Epidermal melanocyte (primary cell): ENCODE measurements around the gene KRT15.

Experiments
- DNase-seq: peaks from one replicate; pipeline ENCODE4 v3.0.0; 2011; ENCODE audit warnings: low spot score; ENCODE audit not compliant: insufficient read length

KRT15 gene

DNA sequence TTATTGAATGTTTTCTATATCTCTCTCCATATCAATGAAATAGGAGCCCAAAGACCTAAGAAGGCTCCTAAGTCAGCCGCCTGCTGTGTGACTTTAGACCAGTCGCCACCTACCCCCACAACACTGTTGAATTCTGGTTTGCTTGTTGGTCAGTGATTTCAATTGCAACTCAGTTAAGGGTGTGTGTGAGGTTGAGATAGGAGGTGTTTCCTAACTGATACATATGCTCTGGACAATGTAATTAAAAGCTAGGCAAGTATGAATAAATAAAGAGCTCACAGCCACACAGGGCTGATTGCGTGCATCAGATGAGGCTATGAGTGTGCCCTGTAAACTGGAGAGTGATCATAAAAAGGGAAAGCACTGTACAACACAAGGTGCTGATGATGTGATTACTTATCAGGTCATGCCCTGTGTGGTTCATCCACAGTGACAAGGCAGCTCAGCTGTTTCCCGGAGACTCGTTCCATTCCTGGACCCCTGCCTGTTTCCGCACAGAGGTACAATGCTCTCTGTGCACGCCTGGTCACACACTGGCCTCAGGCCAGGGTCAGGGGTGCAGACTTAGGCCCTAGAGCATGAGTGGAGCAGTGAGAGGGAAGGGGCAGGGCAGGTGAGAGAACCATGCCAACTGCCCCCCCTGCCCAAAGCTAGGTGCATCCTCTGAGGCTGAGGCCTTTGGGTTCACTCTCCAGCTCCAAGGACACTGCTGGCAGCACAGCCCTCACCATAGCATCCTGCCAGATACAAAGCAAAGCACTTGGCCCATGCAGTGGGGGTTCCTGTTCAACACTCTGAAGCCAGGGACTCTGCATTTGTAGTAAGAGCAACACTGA, 34.5 kb downstream of the KRT15 start:
- no peak for DNase-seq

DNA sequence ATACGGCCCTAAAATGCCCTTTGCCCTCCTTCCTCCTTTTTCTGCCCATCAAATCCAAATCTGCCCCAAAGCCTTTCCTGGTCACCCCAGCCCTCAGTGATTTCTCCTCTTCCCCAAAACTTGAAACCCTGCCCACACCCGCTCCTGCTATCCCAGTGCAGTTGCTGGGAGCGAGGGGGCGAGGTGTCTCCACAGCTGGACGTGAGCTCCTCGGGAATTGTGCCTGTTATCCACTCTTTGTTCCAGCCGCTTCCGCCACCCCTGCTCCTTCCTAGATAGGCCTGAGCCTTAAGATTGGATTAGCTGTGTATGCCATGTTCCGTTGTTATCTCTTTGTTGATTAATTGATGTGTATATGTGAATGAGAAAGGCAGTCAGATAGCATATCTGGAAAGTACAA, 35.2 kb downstream of the KRT15 start:
- DNase-seq: no peak

DNA sequence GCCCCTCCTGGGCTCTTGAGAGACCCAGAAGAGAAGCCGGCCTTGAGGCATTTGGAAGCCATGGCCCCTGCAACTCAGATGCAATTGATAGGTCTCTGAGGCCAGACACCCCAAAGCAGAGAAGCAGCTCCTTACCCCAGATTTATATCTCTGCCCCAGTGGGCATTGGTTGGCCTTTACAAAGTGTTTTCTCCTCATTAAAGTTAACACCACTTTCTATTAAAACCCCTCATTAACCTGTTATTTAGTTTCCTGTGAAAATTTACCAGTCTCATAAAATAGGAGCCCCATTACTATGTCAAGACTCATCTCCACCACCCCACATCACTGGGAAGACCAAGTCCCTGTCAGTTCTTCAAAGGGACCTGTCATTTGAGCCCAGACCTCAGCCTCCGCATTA, 37.7 kb downstream of the KRT15 start, which contains the start of gene KRT35:
Gene KRT35 (minus strand): TSS at position 116 of the 400 bp plus-strand sequence. CDS start 54 bp downstream, at position 62.
- no peak for DNase-seq

DNA sequence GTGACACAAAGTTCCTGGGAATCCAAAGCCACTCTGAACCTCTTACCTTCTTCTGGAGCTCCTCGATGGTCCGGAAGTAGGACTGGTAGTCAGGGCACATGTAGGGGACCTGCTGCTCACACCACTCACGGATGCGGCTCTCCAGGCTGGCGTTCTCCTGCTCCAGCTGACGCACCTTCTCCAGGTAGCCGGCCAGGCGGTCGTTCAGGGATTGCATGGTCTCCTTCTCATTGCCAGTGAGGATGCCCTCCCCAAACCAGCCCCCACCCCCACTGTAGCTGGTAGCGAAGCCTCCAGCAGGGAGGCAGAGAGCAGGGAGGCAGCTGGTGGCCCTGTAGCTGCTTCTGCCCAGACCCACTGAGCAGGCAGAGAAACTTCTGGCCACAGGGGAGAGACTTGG, 38.1 kb downstream of the KRT15 start:
- DNase-seq: no peak

DNA sequence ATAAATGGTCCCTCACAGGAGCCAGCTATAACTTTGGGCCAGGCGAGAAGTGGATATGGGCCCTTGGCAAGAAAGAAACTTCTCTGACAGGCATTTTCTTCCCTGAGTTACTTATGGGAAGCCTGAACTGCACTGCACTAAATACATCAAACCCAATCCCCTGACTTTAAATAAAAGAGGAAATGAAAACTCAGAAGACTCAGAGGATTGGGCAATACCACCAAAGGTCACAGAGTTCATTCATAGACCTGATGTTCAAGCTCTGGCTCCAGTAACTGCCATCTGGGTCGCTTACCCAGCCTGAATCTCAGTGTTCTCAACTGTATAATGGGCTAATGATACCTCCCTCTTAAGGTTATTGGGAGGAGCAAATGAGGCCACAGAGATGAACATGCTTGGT, 38.6 kb downstream of the KRT15 start:
- DNase-seq: no peak

DNA sequence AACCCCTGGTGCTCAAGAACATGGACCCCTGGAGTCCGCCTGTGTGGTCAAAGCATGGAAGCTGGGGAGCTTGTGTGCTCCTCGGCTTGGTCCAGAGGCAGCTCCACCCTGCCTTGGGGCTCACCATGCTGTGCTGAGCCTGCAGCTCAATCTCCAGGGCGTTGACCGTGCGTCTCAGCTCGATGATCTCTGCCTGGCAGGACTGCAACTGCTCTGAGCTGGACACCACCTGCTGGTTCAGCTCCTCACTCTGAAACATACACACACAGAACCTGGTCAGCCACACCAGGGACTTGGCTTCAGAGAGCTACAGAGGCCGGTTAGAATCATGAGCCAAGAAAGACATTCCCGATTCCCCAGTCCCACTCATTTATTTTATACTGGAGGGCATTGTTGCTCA, 40.5 kb downstream of the KRT15 start:
- DNase-seq: no peak

DNA sequence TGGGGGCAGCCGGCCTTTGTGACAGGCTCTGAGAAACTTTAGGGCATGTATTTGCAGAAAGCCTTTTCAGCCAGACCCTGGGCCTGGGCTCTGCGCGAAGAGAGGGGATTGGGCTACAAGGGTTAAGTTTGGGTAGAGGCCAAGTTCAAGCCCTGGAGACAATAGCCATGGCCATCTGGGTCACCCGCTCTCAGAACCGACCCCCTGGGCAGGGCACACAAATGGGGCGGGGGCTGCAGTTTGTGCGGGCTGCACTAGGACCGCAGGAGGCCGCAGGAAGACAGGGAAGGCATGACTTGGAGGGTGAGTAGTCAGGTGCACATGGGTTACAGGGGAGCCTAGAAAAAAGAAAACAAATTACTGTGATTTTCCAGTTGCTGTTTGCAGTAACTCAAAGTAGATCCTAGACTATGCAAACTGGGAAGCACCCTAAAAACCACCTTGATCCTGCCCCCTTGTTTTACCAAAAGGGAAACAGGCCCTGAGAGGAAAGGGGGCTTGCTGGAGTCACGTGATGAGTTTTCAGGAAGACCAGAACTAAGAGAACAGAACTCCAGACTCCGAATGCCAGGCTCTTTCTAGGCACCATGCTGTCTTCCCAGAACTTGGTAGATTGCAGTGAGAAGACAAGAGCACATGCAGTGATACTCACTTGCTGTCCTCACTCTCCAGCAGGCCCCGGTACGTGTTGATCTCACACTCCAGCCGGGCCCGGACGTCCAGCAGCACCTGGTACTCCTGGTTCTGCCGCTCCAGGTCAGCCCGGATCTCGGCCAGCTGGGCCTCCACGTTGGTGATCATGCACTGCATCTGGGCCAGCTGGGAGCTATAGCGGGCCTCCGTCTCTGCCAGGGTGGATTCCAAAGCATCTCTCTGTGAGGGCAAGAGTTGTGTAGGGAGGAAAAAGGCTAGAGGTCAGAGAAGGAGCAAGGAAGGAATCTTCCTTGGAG, 41.5 kb downstream of the KRT15 start:
- no peak for DNase-seq

DNA sequence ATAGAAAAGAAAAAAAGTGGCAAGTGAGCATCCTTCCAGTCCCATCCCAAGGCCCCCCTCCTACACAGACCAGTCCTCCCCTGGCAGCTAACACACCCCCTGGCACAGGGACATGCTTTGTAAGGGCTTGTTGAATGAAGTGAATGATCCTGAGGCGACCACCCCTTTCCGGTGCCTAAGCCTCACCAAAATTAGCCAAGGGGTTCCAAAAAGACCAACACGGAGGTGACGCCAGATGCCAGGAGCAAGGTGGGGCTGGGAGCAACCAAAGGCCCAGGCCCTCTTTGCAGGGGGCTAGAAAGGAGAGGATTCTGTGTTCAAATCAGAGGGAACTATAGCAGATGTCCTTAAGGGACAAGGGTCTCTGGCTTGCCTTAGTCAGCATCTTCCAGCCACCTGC, 43.3 kb downstream of the KRT15 start:
- DNase-seq: no peak

DNA sequence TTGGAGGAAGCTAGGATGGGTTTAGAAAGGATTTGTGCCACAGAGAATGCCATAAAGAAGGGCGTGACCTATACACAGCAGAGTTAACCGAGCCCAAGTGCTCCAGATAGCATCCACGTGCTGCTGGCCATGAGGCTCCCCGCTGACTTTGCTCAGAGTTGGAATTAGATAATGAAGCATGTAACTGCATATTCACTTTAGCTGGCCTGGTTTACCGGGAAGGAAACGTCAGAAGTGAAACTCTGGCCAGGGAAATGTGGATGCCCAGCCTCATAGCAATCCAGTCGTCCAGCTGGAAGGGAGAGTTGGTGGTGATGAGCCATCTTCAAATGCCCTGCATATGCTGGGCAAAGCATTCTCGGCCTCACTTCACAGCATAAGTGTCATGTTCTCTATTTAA, 43.8 kb downstream of the KRT15 start:
- DNase-seq: no peak

DNA sequence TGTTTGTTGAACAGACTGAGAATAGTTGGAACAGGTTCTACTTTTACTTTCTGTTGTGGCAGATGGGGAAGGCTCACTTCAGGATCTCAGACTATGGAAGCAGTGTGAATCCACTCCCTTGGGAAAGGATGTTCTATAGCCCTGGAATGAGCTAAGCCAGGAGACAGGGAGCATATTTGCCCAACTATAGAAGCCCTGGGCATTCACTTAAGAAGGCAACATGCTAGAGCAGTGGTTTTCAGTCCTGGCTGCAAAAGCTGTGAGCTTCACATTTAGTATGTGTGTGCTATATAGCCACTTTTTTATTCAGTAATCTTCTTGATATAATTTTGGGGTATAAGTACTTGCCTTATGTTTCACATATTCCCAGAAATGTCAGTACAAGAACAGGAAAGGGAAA, 50.3 kb downstream of the KRT15 start:
- DNase-seq: no peak

DNA sequence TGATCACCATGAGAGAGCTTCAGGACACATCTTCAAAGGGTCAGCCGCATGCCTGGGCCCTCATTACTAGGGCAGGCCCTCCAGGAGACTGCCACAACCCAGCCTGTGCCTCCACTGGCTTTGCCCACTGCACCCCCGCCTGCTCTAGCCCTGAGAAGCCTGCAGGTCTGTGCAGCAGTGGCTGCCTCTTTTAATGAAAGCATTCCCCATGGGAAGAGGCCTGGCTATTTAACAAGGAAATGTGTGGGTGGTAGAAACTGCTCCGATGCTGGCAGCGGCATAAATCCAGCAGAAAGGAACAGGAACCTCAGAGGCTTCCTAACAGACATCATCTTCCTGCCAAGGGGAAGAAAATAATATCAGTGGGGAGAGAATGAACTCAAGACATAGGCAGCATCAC, 51.1 kb downstream of the KRT15 start:
- no peak for DNase-seq

DNA sequence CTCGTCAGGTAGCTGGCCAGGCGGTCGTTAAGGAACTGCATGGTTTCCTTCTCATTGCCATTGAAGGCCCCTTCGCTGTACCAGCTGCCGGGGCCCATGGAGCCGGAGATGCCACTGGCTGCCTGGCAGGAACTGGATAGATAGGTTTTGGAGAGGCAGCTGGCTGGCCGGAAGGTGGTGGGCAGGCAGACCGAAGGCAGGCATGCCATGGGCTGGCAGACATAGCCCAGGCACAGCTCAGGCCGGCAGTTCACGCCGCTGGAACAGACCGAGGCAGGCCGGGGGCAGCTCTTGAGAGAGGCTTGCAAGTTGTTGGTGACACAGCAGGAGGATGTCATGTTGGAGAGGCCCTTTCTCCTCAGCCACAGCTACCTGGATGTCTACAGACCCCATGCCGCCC, 51.7 kb downstream of the KRT15 start, which contains the start of gene KRT32:
Gene KRT32 (minus strand): TSS at position 399 of the 400 bp plus-strand sequence. CDS start 61 bp downstream, at position 338.
- DNase-seq: no peak

DNA sequence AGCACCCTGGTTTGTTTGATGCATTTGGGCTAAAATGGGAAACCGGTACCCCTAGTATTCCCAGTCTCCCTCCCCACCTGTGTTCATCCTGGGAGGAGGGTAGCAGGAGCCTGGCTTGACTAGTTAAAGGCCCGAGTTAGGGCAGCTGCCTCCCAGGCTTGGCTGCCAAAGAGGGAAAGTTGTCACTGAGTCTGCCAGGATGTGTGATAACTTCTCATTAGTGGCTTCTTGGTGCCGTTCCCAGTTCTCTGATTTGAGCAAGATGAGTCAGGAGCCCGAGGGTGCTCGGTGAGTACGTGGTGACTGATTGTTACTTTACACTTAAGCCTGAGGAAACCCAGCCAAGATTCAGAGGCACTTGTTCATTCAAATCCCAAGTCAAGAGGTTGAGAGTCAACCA, 54.0 kb downstream of the KRT15 start:
- DNase-seq: no peak

DNA sequence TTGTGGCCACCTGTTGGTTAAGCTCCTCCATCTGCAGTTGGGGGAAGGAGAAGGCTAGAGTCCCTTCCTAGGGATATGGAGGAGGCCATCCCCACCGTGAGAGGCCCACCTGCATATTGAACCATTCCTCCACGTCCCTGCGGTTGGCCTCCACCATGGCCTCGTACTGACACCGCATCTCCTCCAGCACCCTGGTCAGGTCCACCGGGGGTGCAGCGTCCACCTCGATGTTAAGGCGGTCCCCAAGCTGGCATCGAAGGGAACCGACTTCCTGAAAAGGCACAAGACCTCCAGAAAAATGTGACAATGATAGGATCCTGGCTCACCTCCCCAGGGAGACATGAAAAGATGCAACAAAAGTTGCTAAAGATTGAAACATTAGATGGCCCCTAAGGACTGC, 54.5 kb downstream of the KRT15 start:
- no peak for DNase-seq

DNA sequence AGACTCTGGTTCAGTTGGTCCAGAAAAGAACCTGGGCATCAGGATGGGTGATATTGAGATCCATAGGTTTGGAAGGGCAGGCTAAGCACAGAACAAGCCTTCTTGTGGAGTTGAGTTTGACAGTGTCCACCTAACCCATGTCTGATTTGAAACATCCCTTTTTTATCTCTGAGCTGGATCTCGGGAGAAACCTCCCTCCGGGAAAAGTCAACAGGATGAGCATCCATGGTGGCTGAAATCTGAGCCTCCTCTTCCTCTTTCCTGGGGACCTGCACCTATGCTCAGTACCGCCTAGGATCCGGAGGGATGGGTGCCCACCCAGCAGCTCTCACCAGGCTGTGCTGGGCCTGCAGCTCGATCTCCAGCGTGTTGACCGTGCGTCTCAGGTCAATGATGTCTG, 54.9 kb downstream of the KRT15 start:
- DNase-seq: no peak
